IMR-90 (cell line): ENCODE measurements around the gene SF3A2. TPM values are rescaled to one million over a fixed set of nuclear protein-coding genes. Genes with fewer than 3 reads are reported as not detected.

ENCODE experiments used
- ATAC-seq: fragments of 200-7000 bp; cut with Tn5 transposase; 2 replicates; pipeline ENCODE4 v1.9.1; 2020; ENCODE audit warnings: low read depth, mild to moderate bottlenecking, moderate library complexity
- BruUV-seq: library from RNA; stranded (reverse); fragments of 400-500 nt; replicated peaks from 2 replicates; lab custom pipeline; 2021; lab: Mats Ljungman, UMichigan
- CTCF ChIA-PET: fragments of 300-600 bp; formaldehyde crosslinking; extraction: SDS; loops from one replicate; lab custom pipeline; 2021; ENCODE audit warnings: antibody characterized with exemption; lab: Yijun Ruan, JAX
- POLR2A ChIA-PET: fragments of 300-600 bp; sonication (Branson Sonifier 250); formaldehyde crosslinking; loops from one replicate; lab custom pipeline; 2022; ENCODE audit warnings: antibody characterized with exemption; ENCODE audit not compliant: unreplicated experiment; lab: Charles Lee
- DNase-seq: peaks from one replicate; pipeline ENCODE4 v3.0.0; 2013
- H2AFZ ChIP-seq: replicated peaks from 2 replicates; pipeline ENCODE3; 2013; ENCODE audit warnings: low read length, mild to moderate bottlenecking; ENCODE audit not compliant: poor library complexity
- H2AK5ac ChIP-seq: 2 replicates; pipeline ENCODE4 v1.6.1; 2013; ENCODE audit warnings: low read depth, low read length, inconsistent platforms
- H2AK9ac ChIP-seq: replicated peaks from 2 replicates; pipeline ENCODE3; 2013; ENCODE audit warnings: mild to moderate bottlenecking, low read depth, low read length, moderate library complexity; ENCODE audit not compliant: poor library complexity
- H2BK120ac ChIP-seq: 2 replicates; pipeline ENCODE4 v1.6.1; 2013; ENCODE audit warnings: low read depth, low read length, inconsistent platforms
- H2BK15ac ChIP-seq: 3 replicates; pipeline ENCODE4 v1.6.1; 2013; ENCODE audit warnings: low read depth, low read length, inconsistent platforms
- H2BK20ac ChIP-seq: 2 replicates; pipeline ENCODE4 v1.6.1; 2013; ENCODE audit warnings: low read depth, mild to moderate bottlenecking, inconsistent platforms, low read length, moderate library complexity
- H2BK5ac ChIP-seq: 2 replicates; pipeline ENCODE4 v1.6.1; 2013; ENCODE audit warnings: mild to moderate bottlenecking, low read depth, low read length, inconsistent platforms; ENCODE audit not compliant: poor library complexity, severe bottlenecking
- H3K14ac ChIP-seq: replicated peaks from 2 replicates; pipeline ENCODE4 v1.6.1; 2013; ENCODE audit warnings: low read depth, low read length, inconsistent platforms
- H3K18ac ChIP-seq: 2 replicates; pipeline ENCODE4 v1.6.1; 2013; ENCODE audit warnings: low read depth, low read length, control low read depth
- H3K23ac ChIP-seq: 2 replicates; pipeline ENCODE4 v1.6.1; 2013; ENCODE audit warnings: low read depth, low read length, inconsistent platforms
- H3K27ac ChIP-seq: 2 replicates; pipeline ENCODE4 v1.5.1; 2013; ENCODE audit warnings: mild to moderate bottlenecking, control low read depth, low read length; ENCODE audit not compliant: insufficient read depth
- H3K27me3 ChIP-seq: 2 replicates; pipeline ENCODE4 v1.6.1; 2013; ENCODE audit warnings: low read length; ENCODE audit not compliant: control insufficient read depth, insufficient read depth
- H3K36me3 ChIP-seq: 2 replicates; pipeline ENCODE4 v1.6.1; 2013; ENCODE audit warnings: low read length, mixed read lengths; ENCODE audit not compliant: control insufficient read depth, insufficient read depth
- H3K4ac ChIP-seq: 2 replicates; pipeline ENCODE4 v1.6.1; 2013; ENCODE audit warnings: low read depth, low read length, inconsistent platforms
- H3K4me1 ChIP-seq: 2 replicates; pipeline ENCODE4 v1.6.1; 2013; ENCODE audit warnings: low read length, mixed read lengths; ENCODE audit not compliant: control insufficient read depth, insufficient read depth
- H3K4me2 ChIP-seq: 2 replicates; pipeline ENCODE4 v1.6.1; 2013; ENCODE audit warnings: low read depth, mild to moderate bottlenecking, control low read depth, low read length, moderate library complexity
- H3K4me3 ChIP-seq: 2 replicates; pipeline ENCODE4 v1.5.1; 2013; ENCODE audit warnings: low read depth, mild to moderate bottlenecking, control low read depth, low read length, moderate library complexity; ENCODE audit not compliant: insufficient read depth
- H3K56ac ChIP-seq: 2 replicates; pipeline ENCODE4 v1.6.1; 2013; ENCODE audit warnings: low read length, inconsistent platforms; ENCODE audit not compliant: insufficient read depth; ENCODE audit errors: extremely low read depth
- H3K79me1 ChIP-seq, 2 experiments: 2 replicates each; pipeline ENCODE4 v1.6.1; 2013; ENCODE audit warnings: low read length in 2 of 2, inconsistent platforms in 1 of 2, low read depth in 1 of 2
- H3K9ac ChIP-seq: 2 replicates; pipeline ENCODE4 v1.6.1; 2013; ENCODE audit warnings: low read depth, low read length, control low read depth
- H3K9me1 ChIP-seq: 2 replicates; pipeline ENCODE4 v1.6.1; 2013; ENCODE audit warnings: low read length, inconsistent platforms; ENCODE audit not compliant: insufficient read depth
- H3K9me3 ChIP-seq: 2 replicates; pipeline ENCODE4 v1.6.1; 2013; ENCODE audit warnings: low read length; ENCODE audit not compliant: control insufficient read depth, insufficient read depth
- H4K20me1 ChIP-seq: 2 replicates; pipeline ENCODE4 v1.6.1; 2013; ENCODE audit warnings: low read length, inconsistent platforms; ENCODE audit not compliant: insufficient read depth
- H4K5ac ChIP-seq: 2 replicates; pipeline ENCODE4 v1.6.1; 2013; ENCODE audit warnings: mild to moderate bottlenecking, low read depth, low read length, control low read depth
- H4K8ac ChIP-seq, 2 experiments: 2 replicates each; pipeline ENCODE4 v1.6.1; 2013; ENCODE audit warnings: low read depth in 2 of 2, low read length in 2 of 2, control low read depth in 1 of 2, inconsistent platforms in 1 of 2
- H4K91ac ChIP-seq: 2 replicates; pipeline ENCODE4 v1.6.1; 2013; ENCODE audit warnings: low read depth, low read length, inconsistent platforms; ENCODE audit not compliant: insufficient read depth
- BHLHE40 ChIP-seq: fragments of 150-350 bp; IDR thresholded peaks from 2 replicates; pipeline ENCODE4 v1.6.1; 2016; ENCODE audit warnings: mild to moderate bottlenecking, low read depth, low read length
- CEBPB ChIP-seq: IDR thresholded peaks from 2 replicates; pipeline ENCODE4 v1.6.1; 2012; ENCODE audit warnings: low read depth, low read length, improper control_type of control experiment
- CHD1 ChIP-seq: IDR thresholded peaks from 2 replicates; pipeline ENCODE4 v1.6.1; 2012; ENCODE audit warnings: low read depth, low read length, improper control_type of control experiment
- FOS ChIP-seq: fragments of 150-350 bp; IDR thresholded peaks from 2 replicates; pipeline ENCODE4 v1.6.1; 2016; ENCODE audit warnings: low read depth, low read length
- MAFK ChIP-seq: IDR thresholded peaks from 2 replicates; pipeline ENCODE4 v1.6.1; 2012; ENCODE audit warnings: low read depth, low read length, improper control_type of control experiment
- MAZ ChIP-seq: IDR thresholded peaks from 2 replicates; pipeline ENCODE4 v1.6.1; 2012; ENCODE audit warnings: low read depth, mild to moderate bottlenecking, low read length, improper control_type of control experiment, moderate library complexity, borderline replicate concordance
- MXI1 ChIP-seq: IDR thresholded peaks from 2 replicates; pipeline ENCODE4 v1.6.1; 2012; ENCODE audit warnings: low read depth, mild to moderate bottlenecking, low read length, moderate library complexity, borderline replicate concordance
- NFE2L2 ChIP-seq: fragments of 150-350 bp; IDR thresholded peaks from 2 replicates; pipeline ENCODE4 v1.6.1; 2016; ENCODE audit warnings: low read depth, mild to moderate bottlenecking, low read length
- POLR2A ChIP-seq: IDR thresholded peaks from 2 replicates; pipeline ENCODE4 v1.6.1; 2012; ENCODE audit warnings: mild to moderate bottlenecking, low read depth, low read length
- RAD21 ChIP-seq: IDR thresholded peaks from 2 replicates; pipeline ENCODE4 v1.6.1; 2012; ENCODE audit warnings: low read length, improper control_type of control experiment
- RCOR1 ChIP-seq: IDR thresholded peaks from 2 replicates; pipeline ENCODE4 v1.6.1; 2012; ENCODE audit warnings: mild to moderate bottlenecking, low read length, improper control_type of control experiment; ENCODE audit not compliant: insufficient replicate concordance
- RFX5 ChIP-seq: IDR thresholded peaks from 2 replicates; pipeline ENCODE4 v1.8.0; 2012; ENCODE audit warnings: low read depth, mild to moderate bottlenecking, low read length, moderate library complexity
- SMC3 ChIP-seq: fragments of 150-350 bp; IDR thresholded peaks from 2 replicates; pipeline ENCODE4 v1.6.1; 2016; ENCODE audit warnings: low read depth, mild to moderate bottlenecking, antibody characterized with exemption, low read length, moderate library complexity
- WGBS, 2 experiments: methylation state at CpG; one replicate each; pipeline versions ENCODE4 v1.1.5 to v1.1.7; 2013; ENCODE audit warnings: missing lambda C conversion rate in 2 of 2; ENCODE audit not compliant: insufficient read length in 1 of 2; ENCODE audit errors: extremely low coverage in 2 of 2; 5-methylcytosine and 5-hydroxymethylcytosine counted together
- dilution Hi-C: fragments of 300-500 bp; cut with HindIII; formaldehyde crosslinking; loops from one replicate; pipeline ENCODE4 v1.14.3; 2018; ENCODE audit warnings: low sequenced_read_pairs; ENCODE audit not compliant: unreplicated experiment
- in situ Hi-C: fragments of 300-500 bp; cut with MboI; formaldehyde crosslinking; loops from 3 replicates; pipeline ENCODE4 v1.14.3; 2019; ENCODE audit warnings: low sequenced_read_pairs, inconsistent platforms, mixed read lengths
- intact Hi-C: fragments of 100-400 bp; cut with micrococcal nuclease; formaldehyde crosslinking; loops from 2 replicates; pipeline ENCODE4 v1.10.0; 2022
- polyA plus RNA-seq, 3 experiments: library from polyadenylated mRNA; depleted of rRNA; stranded (reverse); fragments of >200 nt; gene quantifications; 2 replicates each; pipeline ENCODE4 v1.2.3, GENCODE V29; 2012; ENCODE audit warnings: low replicate concordance in 1 of 3
- total RNA-seq: library from RNA; depleted of rRNA; stranded (reverse); fragments of >200 nt; gene quantifications from 2 replicates; pipeline ENCODE4 v1.2.3, GENCODE V29; 2012
- TF ChIP-seq, protein P1 (sequence below): fragments of 150-350 bp; IDR thresholded peaks from 2 replicates; pipeline ENCODE4 v1.6.1; 2017; ENCODE audit warnings: mild to moderate bottlenecking, antibody characterized with exemption, low read length, low read depth
- TF ChIP-seq, protein P2 (sequence below): fragments of 150-350 bp; IDR thresholded peaks from 2 replicates; pipeline ENCODE4 v1.6.1; 2016; ENCODE audit warnings: low read depth, mild to moderate bottlenecking, low read length, moderate library complexity, borderline replicate concordance
- TF ChIP-seq, protein P3 (sequence below): conservative IDR thresholded peaks from 2 replicates; pipeline ENCODE4 v1.5.1; 2012; ENCODE audit warnings: mild to moderate bottlenecking, low read depth, low read length, improper control_type of control experiment

The SF3A2 gene
- total and polyA plus RNA-seq, 2 of the 4 experiments (the other 2 are of a cell fraction) = 4.8 to 34.5 TPM

DNA sequence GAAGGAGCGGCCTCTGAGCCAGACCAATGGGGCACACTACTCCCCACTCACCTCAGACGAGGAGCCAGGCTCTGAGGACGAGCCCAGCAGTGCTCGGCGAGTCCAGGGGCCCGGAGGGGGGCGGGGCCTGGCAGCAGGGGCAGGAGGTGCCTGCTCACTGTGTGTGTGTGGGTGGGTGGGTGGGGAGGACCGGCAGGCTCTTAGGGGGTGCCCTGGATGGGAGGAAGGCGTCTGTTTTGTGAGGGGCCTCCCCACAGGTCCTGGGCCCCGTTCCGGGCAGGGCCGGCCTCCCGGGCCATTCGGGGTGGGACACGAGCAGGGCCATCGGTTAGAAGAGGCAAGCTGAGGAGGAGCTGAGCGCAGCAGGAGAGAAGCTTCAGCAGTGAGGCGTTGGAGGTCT is 13.2 kb upstream of the SF3A2 start:
- no peak overlapping the region for H3K14ac ChIP-seq
- TF ChIP-seq MXI1 = no peak
- TF ChIP-seq RCOR1 = no peak
- TF ChIP-seq MAFK = no peak
- TF ChIP-seq, protein P1, sequence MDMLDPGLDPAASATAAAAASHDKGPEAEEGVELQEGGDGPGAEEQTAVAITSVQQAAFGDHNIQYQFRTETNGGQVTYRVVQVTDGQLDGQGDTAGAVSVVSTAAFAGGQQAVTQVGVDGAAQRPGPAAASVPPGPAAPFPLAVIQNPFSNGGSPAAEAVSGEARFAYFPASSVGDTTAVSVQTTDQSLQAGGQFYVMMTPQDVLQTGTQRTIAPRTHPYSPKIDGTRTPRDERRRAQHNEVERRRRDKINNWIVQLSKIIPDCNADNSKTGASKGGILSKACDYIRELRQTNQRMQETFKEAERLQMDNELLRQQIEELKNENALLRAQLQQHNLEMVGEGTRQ = no peak
- no peak for TF ChIP-seq CHD1
- TF ChIP-seq NFE2L2 = no peak
- no peak for TF ChIP-seq POLR2A
- no peak for TF ChIP-seq RAD21
- no peak for TF ChIP-seq FOS
- TF ChIP-seq RFX5 = no peak
- TF ChIP-seq, protein P2, sequence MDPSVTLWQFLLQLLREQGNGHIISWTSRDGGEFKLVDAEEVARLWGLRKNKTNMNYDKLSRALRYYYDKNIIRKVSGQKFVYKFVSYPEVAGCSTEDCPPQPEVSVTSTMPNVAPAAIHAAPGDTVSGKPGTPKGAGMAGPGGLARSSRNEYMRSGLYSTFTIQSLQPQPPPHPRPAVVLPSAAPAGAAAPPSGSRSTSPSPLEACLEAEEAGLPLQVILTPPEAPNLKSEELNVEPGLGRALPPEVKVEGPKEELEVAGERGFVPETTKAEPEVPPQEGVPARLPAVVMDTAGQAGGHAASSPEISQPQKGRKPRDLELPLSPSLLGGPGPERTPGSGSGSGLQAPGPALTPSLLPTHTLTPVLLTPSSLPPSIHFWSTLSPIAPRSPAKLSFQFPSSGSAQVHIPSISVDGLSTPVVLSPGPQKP = no peak
- TF ChIP-seq SMC3 = no peak
- TF ChIP-seq, protein P3, sequence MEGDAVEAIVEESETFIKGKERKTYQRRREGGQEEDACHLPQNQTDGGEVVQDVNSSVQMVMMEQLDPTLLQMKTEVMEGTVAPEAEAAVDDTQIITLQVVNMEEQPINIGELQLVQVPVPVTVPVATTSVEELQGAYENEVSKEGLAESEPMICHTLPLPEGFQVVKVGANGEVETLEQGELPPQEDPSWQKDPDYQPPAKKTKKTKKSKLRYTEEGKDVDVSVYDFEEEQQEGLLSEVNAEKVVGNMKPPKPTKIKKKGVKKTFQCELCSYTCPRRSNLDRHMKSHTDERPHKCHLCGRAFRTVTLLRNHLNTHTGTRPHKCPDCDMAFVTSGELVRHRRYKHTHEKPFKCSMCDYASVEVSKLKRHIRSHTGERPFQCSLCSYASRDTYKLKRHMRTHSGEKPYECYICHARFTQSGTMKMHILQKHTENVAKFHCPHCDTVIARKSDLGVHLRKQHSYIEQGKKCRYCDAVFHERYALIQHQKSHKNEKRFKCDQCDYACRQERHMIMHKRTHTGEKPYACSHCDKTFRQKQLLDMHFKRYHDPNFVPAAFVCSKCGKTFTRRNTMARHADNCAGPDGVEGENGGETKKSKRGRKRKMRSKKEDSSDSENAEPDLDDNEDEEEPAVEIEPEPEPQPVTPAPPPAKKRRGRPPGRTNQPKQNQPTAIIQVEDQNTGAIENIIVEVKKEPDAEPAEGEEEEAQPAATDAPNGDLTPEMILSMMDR = no peak
- no peak for TF ChIP-seq MAZ
- TF ChIP-seq CEBPB = no peak
- no peak for TF ChIP-seq BHLHE40
- no peak overlapping the region for H4K91ac ChIP-seq
- 90% methylated on average over 6 of the region's 18 CpGs; no CpG with 5 or more reads in 1 of the 2 experiments for WGBS, 2 experiments
- no peak overlapping the region for H3K23ac ChIP-seq
- no peak overlapping the region for H3K18ac ChIP-seq
- no peaks in the 10 kb centered on the region for H3K9me1 ChIP-seq
- no peak overlapping the region for H3K9ac ChIP-seq
- H2BK15ac ChIP-seq = no peak overlapping the region
- H4K8ac ChIP-seq = no peak overlapping the region
- no peak overlapping the region for H2BK120ac ChIP-seq
- no peak overlapping the region for H2BK20ac ChIP-seq
- no peaks in the 10 kb centered on the region for H3K4me1 ChIP-seq
- dilution Hi-C loops (no loop called here), intact Hi-C loops (no loop called here), in situ Hi-C loops (no loop called here)
- peaks cover 8% of the 10 kb centered on the region; the same call in 1 of the 2 replicates for H4K20me1 ChIP-seq
- H3K4ac ChIP-seq = no peak overlapping the region
- BruUV-seq = no TSS peak
- H3K27me3 ChIP-seq = no peaks in the 10 kb centered on the region
- H4K5ac ChIP-seq = no peak overlapping the region
- H2BK5ac ChIP-seq = no peak overlapping the region
- no peaks in the 10 kb centered on the region for H3K9me3 ChIP-seq
- no peak overlapping the region for H3K27ac ChIP-seq
- peaks cover 70% of the 10 kb centered on the region for H3K36me3 ChIP-seq
- H2AK5ac ChIP-seq = no peak overlapping the region
- no peak overlapping the region for H2AFZ ChIP-seq
- H3K4me2 ChIP-seq = no peak overlapping the region
- H3K79me1 ChIP-seq = peaks cover 4 to 22% of the 10 kb centered on the region in 2 experiments; a peak in 3 of 4 replicates
- DNase-seq = no peak
- POLR2A ChIA-PET = no interaction called here
- H2AK9ac ChIP-seq = no peak overlapping the region
- CTCF ChIA-PET = no interaction called here
- no peak overlapping the region for H3K4me3 ChIP-seq
- no peak overlapping the region for H3K56ac ChIP-seq
- no peak for ATAC-seq
